ENCODE results near the gene KIRREL3.

GRCh38 chr11:126727381-126727780, 273.2 kb downstream of the KIRREL3 start:
- TF ChIP-seq YY1 (IDR thresholded peaks at IDR 0.05; ENCODE audit: insufficient read depth, insufficient read length) (no peak), ZNF274 (IDR thresholded peaks at IDR 0.05; ENCODE audit: low read depth, low read length) (no peak), SUZ12 (IDR thresholded peaks at IDR 0.05; ENCODE audit: extremely low read depth, insufficient read depth, insufficient read length) (no peak)

All from NT2/D1 (cell line).